Gastrocnemius medialis (tissue), 4 donors: ENCODE measurements around the gene NTNG1. TPM values are rescaled to one million over a fixed set of nuclear protein-coding genes. Genes with fewer than 3 reads are reported as not detected.

ENCODE experiments used
- ATAC-seq, 2 donors: fragments of 150-250 bp; one replicate each; pipeline ENCODE4 v1.9.1; 2016
- DNase-seq, 2 donors: peaks; one replicate each; pipeline ENCODE4 v3.0.0-alpha.2; 2019
- H3K27ac ChIP-seq, 4 donors: fragments of 200-600 bp; sonication (generic); 1 replicate in 1 of 4; 2 replicates in 3 of 4; pipeline ENCODE4 v1.5.1; 2016 to 2018; ENCODE audit warnings: mild to moderate bottlenecking in 2 of 4, moderate library complexity in 1 of 4
- H3K27me3 ChIP-seq, 3 donors: fragments of 200-600 bp; sonication (generic) in 2 of 3; 1 replicate in 1 of 3; 2 replicates in 2 of 3; pipeline versions ENCODE4 v1.5.1 to v1.6.0; 2016 to 2019; ENCODE audit warnings: mild to moderate bottlenecking in 1 of 3, moderate library complexity in 1 of 3
- H3K36me3 ChIP-seq, 2 donors: fragments of 200-600 bp; sonication (generic) in 1 of 2; one replicate each; pipeline ENCODE4 v1.5.1; 2017 to 2018
- H3K4me1 ChIP-seq, 2 donors: fragments of 200-600 bp; sonication (generic) in 1 of 2; one replicate each; pipeline ENCODE4 v1.5.1; 2016 to 2017; ENCODE audit warnings: mild to moderate bottlenecking in 2 of 2
- H3K4me3 ChIP-seq, 4 donors: fragments of 200-600 bp; sonication (generic) in 3 of 4; 1 replicate in 1 of 4; 2 replicates in 3 of 4; pipeline ENCODE4 v1.5.1; 2016 to 2019; ENCODE audit warnings: mild to moderate bottlenecking in 2 of 4
- H3K9me3 ChIP-seq, 3 donors: fragments of 200-600 bp; sonication (generic) in 2 of 3; 1 replicate in 1 of 3; 2 replicates in 2 of 3; pipeline ENCODE4 v1.5.1; 2016 to 2019
- CTCF ChIP-seq, 5 experiments: fragments of 450-650 bp in 3 of 5; fragments of 200-600 bp in 2 of 5; sonication (generic) in 2 of 5; IDR thresholded peaks in 4 of 5; conservative IDR thresholded peaks in 1 of 5; 1 replicate in 4 of 5; 2 replicates in 1 of 5; pipeline ENCODE4 v1.5.1; 2016 to 2019; ENCODE audit warnings: antibody characterized with exemption in 5 of 5, mild to moderate bottlenecking in 3 of 5, moderate library complexity in 3 of 5
- POLR2A ChIP-seq, 2 donors: fragments of 450-650 bp; IDR thresholded peaks; one replicate each; pipeline ENCODE4 v1.6.1; 2017; ENCODE audit warnings: antibody characterized with exemption in 2 of 2, mild to moderate bottlenecking in 2 of 2, moderate library complexity in 2 of 2
- in situ Hi-C, 4 donors: fragments of 200-750 bp; cut with MboI; loops; one replicate each; pipeline versions ENCODE4 v1.15.0 to v1.8.0; 2017; ENCODE audit warnings: low sequenced_read_pairs in 4 of 4
- intact Hi-C: fragments of 100-400 bp; cut with DNase I; formaldehyde crosslinking; loops from one replicate; pipeline ENCODE4 v1.15.1; 2023; ENCODE audit warnings: low total_unique reads
- total RNA-seq, 4 donors: library from RNA; depleted of rRNA; stranded (reverse); fragments of >200 nt; gene quantifications; one replicate each; pipeline versions ENCODE4 v1.1.0 to v1.2.3, GENCODE V29; 2016

The NTNG1 gene
- total RNA-seq, 4 donors from 2014 or later, result not detected

- TF ChIP-seq CTCF (IDR thresholded peaks at IDR 0.05 in 4 of 5, conservative IDR thresholded peaks at IDR 0.05 in 1 of 5), result no peak
- no peak for TF ChIP-seq POLR2A (IDR thresholded peaks at IDR 0.05)
- Histone ChIP-seq H3K4me3 (no peak overlapping the region), H3K36me3 (no peaks in the 10 kb centered on the region), H3K27ac (no peak overlapping the region), H3K9me3 (no peaks in the 10 kb centered on the region), H3K4me1 (no peaks in the 10 kb centered on the region), H3K27me3 (no peaks in the 10 kb centered on the region)
- ATAC-seq, result no peak
- in situ Hi-C loops, result no loop called here
- no peak for DNase-seq
- intact Hi-C loops, result no loop called here
Measured at GRCh38 chr1:107433068-107433467, 292.2 kb downstream of the NTNG1 start.

GRCh38 chr1:107433635-107434360 is 293.0 kb downstream of the NTNG1 start:
- H3K27ac ChIP-seq, result no peak overlapping the region
- no peak for TF ChIP-seq CTCF (IDR thresholded peaks at IDR 0.05 in 4 of 5, conservative IDR thresholded peaks at IDR 0.05 in 1 of 5)
- TF ChIP-seq POLR2A (IDR thresholded peaks at IDR 0.05), result no peak
- no peaks in the 10 kb centered on the region for H3K9me3 ChIP-seq
- in situ Hi-C loops (no loop called here), intact Hi-C loops (no loop called here)
- H3K4me1 ChIP-seq, result no peaks in the 10 kb centered on the region
- H3K4me3 ChIP-seq, result no peak overlapping the region
- H3K27me3 ChIP-seq, result no peaks in the 10 kb centered on the region
- H3K36me3 ChIP-seq, result no peaks in the 10 kb centered on the region
- ATAC-seq (no peak), DNase-seq (no peak)

- DNase-seq, result no peak
- Histone ChIP-seq H3K36me3 (no peaks in the 10 kb centered on the region), H3K9me3 (no peaks in the 10 kb centered on the region), H3K27me3 (no peaks in the 10 kb centered on the region), H3K27ac (no peak overlapping the region), H3K4me1 (no peaks in the 10 kb centered on the region), H3K4me3 (no peak overlapping the region)
- TF ChIP-seq POLR2A (IDR thresholded peaks at IDR 0.05), result no peak
- no peak for TF ChIP-seq CTCF (IDR thresholded peaks at IDR 0.05 in 4 of 5, conservative IDR thresholded peaks at IDR 0.05 in 1 of 5)
- in situ Hi-C loops (no loop called here), intact Hi-C loops (no loop called here)
- ATAC-seq, result no peak
Measured at GRCh38 chr1:107434361-107434693, 293.5 kb downstream of the NTNG1 start.

GRCh38 chr1:107436552-107437241 is 295.9 kb downstream of the NTNG1 start:
- TF ChIP-seq POLR2A (IDR thresholded peaks at IDR 0.05), result no peak
- TF ChIP-seq CTCF (IDR thresholded peaks at IDR 0.05 in 4 of 5, conservative IDR thresholded peaks at IDR 0.05 in 1 of 5), result no peak
- in situ Hi-C loops, result no loop called here
- ATAC-seq, result no peak
- Histone ChIP-seq H3K27me3 (no peaks in the 10 kb centered on the region), H3K9me3 (no peaks in the 10 kb centered on the region), H3K4me1 (no peaks in the 10 kb centered on the region), H3K27ac (no peak overlapping the region), H3K4me3 (no peak overlapping the region), H3K36me3 (no peaks in the 10 kb centered on the region)
- intact Hi-C loops, result no loop called here
- DNase-seq, result no peak
